H9 (cell line): ENCODE data around the gene TMEM269. TPM values are rescaled to one million over a fixed set of nuclear protein-coding genes. Genes with fewer than 3 reads are reported as not detected.
"Not testable (repeated sequence)": the region's sequence is repeated elsewhere in the genome, so short reads cannot be mapped to it uniquely, and the experiment has no call there.

ENCODE experiments used
- DNase-seq: peaks from one replicate; pipeline ENCODE4 v3.0.0-alpha.2; 2017
- H2AFZ ChIP-seq: one replicate; pipeline ENCODE4 v1.6.1; 2013; ENCODE audit warnings: mild to moderate bottlenecking, low read length, control low read depth, moderate library complexity
- H2AK5ac ChIP-seq: 2 replicates; pipeline ENCODE4 v1.6.1; 2013; ENCODE audit warnings: low read length, control low read depth, mixed read lengths; ENCODE audit not compliant: insufficient read length
- H2BK120ac ChIP-seq: one replicate; pipeline ENCODE4 v1.6.1; 2013; ENCODE audit warnings: low read depth, mild to moderate bottlenecking, low read length, control low read depth, inconsistent platforms; ENCODE audit not compliant: poor library complexity, severe bottlenecking
- H2BK12ac ChIP-seq: 2 replicates; pipeline ENCODE4 v1.6.1; 2013; ENCODE audit warnings: low read length, control low read depth, mixed read lengths, low read depth; ENCODE audit not compliant: insufficient read length
- H2BK15ac ChIP-seq: 2 replicates; pipeline ENCODE4 v1.6.1; 2013; ENCODE audit warnings: low read depth, low read length, control low read depth
- H2BK20ac ChIP-seq: one replicate; pipeline ENCODE4 v1.6.1; 2013; ENCODE audit warnings: low read depth, mild to moderate bottlenecking, low read length, control low read depth, inconsistent platforms; ENCODE audit not compliant: poor library complexity, severe bottlenecking
- H2BK5ac ChIP-seq: 2 replicates; pipeline ENCODE4 v1.6.1; 2013; ENCODE audit warnings: low read length, control low read depth, mixed read lengths; ENCODE audit not compliant: insufficient read length
- H3K14ac ChIP-seq: 2 replicates; pipeline ENCODE4 v1.6.1; 2013; ENCODE audit warnings: low read length, control low read depth; ENCODE audit not compliant: insufficient read depth
- H3K18ac ChIP-seq: 2 replicates; pipeline ENCODE4 v1.6.1; 2013; ENCODE audit warnings: low read depth, mild to moderate bottlenecking, mixed read lengths, low read length, control low read depth; ENCODE audit not compliant: insufficient read length
- H3K23ac ChIP-seq: 2 replicates; pipeline ENCODE4 v1.6.1; 2013; ENCODE audit warnings: low read length, control low read depth, mixed read lengths, low read depth; ENCODE audit not compliant: insufficient read length
- H3K23me2 ChIP-seq: 2 replicates; pipeline ENCODE4 v1.6.1; 2013; ENCODE audit warnings: low read depth, mild to moderate bottlenecking, mixed read lengths, low read length, control low read depth; ENCODE audit not compliant: insufficient read length, poor library complexity, severe bottlenecking
- H3K27ac ChIP-seq: 2 replicates; pipeline ENCODE4 v1.5.1; 2013; ENCODE audit warnings: low read length, control low read depth, mixed read lengths, low read depth; ENCODE audit not compliant: insufficient read length
- H3K27me3 ChIP-seq: 2 replicates; pipeline ENCODE4 v1.6.1; 2013; ENCODE audit warnings: low read length, control low read depth, inconsistent platforms; ENCODE audit not compliant: insufficient read depth
- H3K4ac ChIP-seq: 2 replicates; pipeline ENCODE4 v1.6.1; 2013; ENCODE audit warnings: low read depth, mild to moderate bottlenecking, control low read depth, inconsistent platforms, low read length, moderate library complexity
- H3K4me1 ChIP-seq: 2 replicates; pipeline ENCODE4 v1.6.1; 2013; ENCODE audit warnings: low read length, control low read depth, inconsistent platforms; ENCODE audit not compliant: insufficient read depth
- H3K4me2 ChIP-seq: 2 replicates; pipeline ENCODE4 v1.6.1; 2013; ENCODE audit warnings: low read length, control low read depth, mixed read lengths; ENCODE audit not compliant: insufficient read length, insufficient read depth
- H3K56ac ChIP-seq: 2 replicates; pipeline ENCODE4 v1.6.1; 2013; ENCODE audit warnings: low read depth, mild to moderate bottlenecking, mixed read lengths, low read length, control low read depth; ENCODE audit not compliant: insufficient read length
- H3K79me1 ChIP-seq: 2 replicates; pipeline ENCODE4 v1.6.1; 2013; ENCODE audit warnings: low read depth, mild to moderate bottlenecking, moderate library complexity, low read length, control low read depth, inconsistent platforms; ENCODE audit not compliant: insufficient read depth, poor library complexity, severe bottlenecking
- H3K79me2 ChIP-seq: 2 replicates; pipeline ENCODE4 v1.6.1; 2013; ENCODE audit warnings: low read length, control low read depth, inconsistent platforms; ENCODE audit not compliant: insufficient read depth
- H3K9ac ChIP-seq: 2 replicates; pipeline ENCODE4 v1.6.1; 2013; ENCODE audit warnings: low read length, control low read depth, mixed read lengths; ENCODE audit not compliant: insufficient read length; ENCODE audit errors: extremely low read depth
- H3K9me3 ChIP-seq: one replicate; pipeline ENCODE4 v1.6.1; 2013; ENCODE audit warnings: low read depth, low read length, inconsistent platforms; ENCODE audit not compliant: control insufficient read depth
- H3T11ph ChIP-seq: one replicate; pipeline ENCODE4 v1.6.1; 2013; ENCODE audit warnings: mild to moderate bottlenecking, low read length, control low read depth, inconsistent platforms
- H4K20me1 ChIP-seq: one replicate; pipeline ENCODE4 v1.6.1; 2013; ENCODE audit not compliant: control insufficient read depth, insufficient read length, insufficient read depth
- H4K5ac ChIP-seq: 2 replicates; pipeline ENCODE4 v1.6.1; 2013; ENCODE audit warnings: low read depth, mild to moderate bottlenecking, mixed read lengths, low read length, control low read depth; ENCODE audit not compliant: insufficient read length
- H4K8ac ChIP-seq: replicated peaks from 2 replicates; pipeline ENCODE4 v1.6.1; 2013; ENCODE audit warnings: low read length, control low read depth, mixed read lengths, low read depth; ENCODE audit not compliant: insufficient read length
- H4K91ac ChIP-seq: 2 replicates; pipeline ENCODE4 v1.6.1; 2013; ENCODE audit warnings: low read depth, mild to moderate bottlenecking, moderate library complexity, mixed read lengths, low read length, control low read depth; ENCODE audit not compliant: insufficient read length
- H3K27ac Mint-ChIP-seq, 3 experiments: 2 replicates in 2 of 3; 3 replicates in 1 of 3; pipeline ENCODE4 v1.8.0; 2020 to 2021; ENCODE audit warnings: mixed read lengths in 3 of 3, mild to moderate bottlenecking in 1 of 3, moderate library complexity in 1 of 3
- H3K27me3 Mint-ChIP-seq: 2 replicates; pipeline ENCODE4 v1.8.0; 2021; ENCODE audit warnings: low read depth, mild to moderate bottlenecking, moderate library complexity, mixed read lengths
- H3K36me3 Mint-ChIP-seq, 3 experiments: 2 replicates in 2 of 3; 3 replicates in 1 of 3; pipeline ENCODE4 v1.8.0; 2020 to 2021; ENCODE audit warnings: low read depth in 3 of 3, mixed read lengths in 3 of 3; ENCODE audit not compliant: insufficient read depth in 1 of 3
- H3K4me1 Mint-ChIP-seq, 2 experiments: 2 replicates each; pipeline ENCODE4 v1.8.0; 2020; ENCODE audit warnings: mixed read lengths in 2 of 2
- H3K4me3 Mint-ChIP-seq, 2 experiments: 2 replicates in 1 of 2; 3 replicates in 1 of 2; pipeline ENCODE4 v1.8.0; 2020 to 2021; ENCODE audit warnings: mild to moderate bottlenecking in 2 of 2, mixed read lengths in 2 of 2, moderate library complexity in 1 of 2
- H3K9me3 Mint-ChIP-seq, 2 experiments: 2 replicates in 1 of 2; 3 replicates in 1 of 2; pipeline ENCODE4 v1.8.0; 2020; ENCODE audit warnings: mild to moderate bottlenecking in 2 of 2, mixed read lengths in 2 of 2, moderate library complexity in 1 of 2
- WGBS: extraction: QIAGEN DNeasy Blood & Tissue Kit; methylation state at CpG from one replicate; pipeline ENCODE4 v1.1.7; 2013; ENCODE audit warnings: missing lambda C conversion rate, low lambda C conversion rate, mixed read lengths; ENCODE audit not compliant: insufficient read length; ENCODE audit errors: extremely low coverage; 5-methylcytosine and 5-hydroxymethylcytosine counted together
- total RNA-seq: library from RNA; stranded (reverse); gene quantifications from 2 replicates; pipeline ENCODE4 v1.2.1, GENCODE V29; 2021
- TF ChIP-seq, protein P1 (sequence below): fragments of 200-600 bp; sonication (generic); conservative IDR thresholded peaks from 3 replicates; pipeline ENCODE4 v1.8.0; 2021; ENCODE audit warnings: antibody characterized with exemption, mild to moderate bottlenecking

Gene TMEM269
- total RNA-seq, 1 experiment from 2014 or later: 0.17 TPM

DNA sequence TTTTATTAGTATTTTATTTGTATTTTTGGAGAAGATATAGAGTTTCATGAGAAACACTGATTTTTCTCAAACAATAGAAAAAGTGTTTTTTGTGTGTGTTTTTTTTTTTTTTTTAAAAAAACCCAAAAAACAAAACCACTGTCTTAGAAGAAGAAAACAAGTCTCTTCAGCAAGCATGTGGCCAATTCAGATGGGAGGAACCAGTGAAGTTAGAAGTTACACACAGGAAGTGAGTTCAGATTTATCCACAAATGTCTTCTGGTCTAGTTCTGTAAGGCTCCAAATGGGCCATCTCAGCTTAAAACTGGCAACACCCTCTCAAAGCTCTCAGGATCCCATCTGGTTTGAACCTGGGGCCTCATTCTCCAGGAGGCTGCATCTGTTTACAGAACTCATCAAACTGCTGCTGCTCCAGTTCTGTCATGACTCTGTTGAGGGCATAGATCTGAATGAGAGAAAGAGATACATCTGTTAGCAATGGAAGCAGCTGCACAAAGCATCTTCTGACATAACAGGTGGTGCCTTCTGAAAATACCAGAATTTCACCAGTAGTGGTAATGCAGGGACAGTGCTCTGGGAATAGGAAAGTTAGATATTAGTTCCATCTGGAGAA lies 22.4 kb downstream of the TMEM269 start:
- H3K27me3 Mint-ChIP-seq: no peaks in the 10 kb centered on the region

DNA sequence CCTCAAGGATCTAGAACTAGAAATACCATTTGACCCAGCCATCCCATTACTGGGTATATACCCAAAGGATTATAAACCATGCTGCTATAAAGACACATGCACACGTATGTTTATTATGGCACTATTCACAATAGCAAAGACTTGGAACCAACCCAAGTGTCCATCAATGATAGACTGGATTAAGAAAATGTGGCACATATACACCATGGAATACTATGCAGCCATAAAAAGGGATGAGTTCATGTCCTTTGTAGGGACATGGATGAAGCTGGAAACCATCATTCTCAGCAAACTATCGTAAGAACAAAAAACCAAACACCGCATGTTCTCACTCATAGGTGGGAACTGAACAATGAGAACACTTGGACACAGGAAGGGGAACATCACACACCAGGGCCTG lies 30.0 kb downstream of the TMEM269 start:
- H3K79me1 ChIP-seq, H3K27ac ChIP-seq, H3K79me2 ChIP-seq, H3K18ac ChIP-seq, H4K91ac ChIP-seq, H2AK5ac ChIP-seq, H3K4me2 ChIP-seq, H4K20me1 ChIP-seq, H2BK15ac ChIP-seq, H3K27ac Mint-ChIP-seq, H3K4me3 Mint-ChIP-seq, H2BK120ac ChIP-seq, H3K4me1 ChIP-seq, H3K23ac ChIP-seq, H3K9me3 ChIP-seq, H3K9ac ChIP-seq, H3K4ac ChIP-seq, H3K9me3 Mint-ChIP-seq, H3K23me2 ChIP-seq, H3T11ph ChIP-seq, H2BK5ac ChIP-seq, H3K27me3 ChIP-seq, H2BK12ac ChIP-seq, H3K14ac ChIP-seq, H3K56ac ChIP-seq, H3K27me3 Mint-ChIP-seq, DNase-seq, H4K5ac ChIP-seq, H4K8ac ChIP-seq, H2BK20ac ChIP-seq, H2AFZ ChIP-seq: not testable (repeated sequence)
- no CpG with 5 or more reads among the region's 3 CpGs for WGBS
- H3K36me3 Mint-ChIP-seq: peaks cover 0 to 21% (median 16%) of the 10 kb centered on the region in 3 experiments; a peak in 5 of 7 replicates
- peaks cover 12 to 16% of the 10 kb centered on the region in 2 experiments for H3K4me1 Mint-ChIP-seq

More for the DNA sequence above, 22.4 kb downstream of the TMEM269 start:
- TF ChIP-seq, protein P1, sequence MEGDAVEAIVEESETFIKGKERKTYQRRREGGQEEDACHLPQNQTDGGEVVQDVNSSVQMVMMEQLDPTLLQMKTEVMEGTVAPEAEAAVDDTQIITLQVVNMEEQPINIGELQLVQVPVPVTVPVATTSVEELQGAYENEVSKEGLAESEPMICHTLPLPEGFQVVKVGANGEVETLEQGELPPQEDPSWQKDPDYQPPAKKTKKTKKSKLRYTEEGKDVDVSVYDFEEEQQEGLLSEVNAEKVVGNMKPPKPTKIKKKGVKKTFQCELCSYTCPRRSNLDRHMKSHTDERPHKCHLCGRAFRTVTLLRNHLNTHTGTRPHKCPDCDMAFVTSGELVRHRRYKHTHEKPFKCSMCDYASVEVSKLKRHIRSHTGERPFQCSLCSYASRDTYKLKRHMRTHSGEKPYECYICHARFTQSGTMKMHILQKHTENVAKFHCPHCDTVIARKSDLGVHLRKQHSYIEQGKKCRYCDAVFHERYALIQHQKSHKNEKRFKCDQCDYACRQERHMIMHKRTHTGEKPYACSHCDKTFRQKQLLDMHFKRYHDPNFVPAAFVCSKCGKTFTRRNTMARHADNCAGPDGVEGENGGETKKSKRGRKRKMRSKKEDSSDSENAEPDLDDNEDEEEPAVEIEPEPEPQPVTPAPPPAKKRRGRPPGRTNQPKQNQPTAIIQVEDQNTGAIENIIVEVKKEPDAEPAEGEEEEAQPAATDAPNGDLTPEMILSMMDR: no peak
- Histone ChIP-seq H3K4me2 (no peak overlapping the region), H3K27me3 (no peaks in the 10 kb centered on the region), H4K20me1 (no peaks in the 10 kb centered on the region), H4K5ac (no peak overlapping the region), H4K91ac (no peak overlapping the region), H2AFZ (no peak overlapping the region), H3T11ph (no peak overlapping the region), H2BK15ac (no peak overlapping the region), H3K4me1 (no peaks in the 10 kb centered on the region), H3K9ac (no peak overlapping the region), H3K18ac (no peak overlapping the region), H3K9me3 (no peaks in the 10 kb centered on the region), H3K14ac (no peak overlapping the region), H2BK5ac (no peak overlapping the region), H3K4ac (no peak overlapping the region), H2BK20ac (no peak overlapping the region), H3K56ac (no peak overlapping the region), H2AK5ac (no peak overlapping the region), H2BK120ac (no peak overlapping the region), H3K23me2 (no peaks in the 10 kb centered on the region), H2BK12ac (no peak overlapping the region), H3K79me2 (no peaks in the 10 kb centered on the region), H4K8ac (no peak overlapping the region), H3K79me1 (no peaks in the 10 kb centered on the region), H3K27ac (no peak overlapping the region), H3K23ac (no peak overlapping the region)
- Mint-ChIP-seq H3K4me3 (no peak overlapping the region), H3K36me3 (peaks cover 19 to 41% (median 38%) of the 10 kb centered on the region in 3 experiments), H3K27ac (no peak overlapping the region), H3K4me1 (no peaks in the 10 kb centered on the region; a peak in 1 of 4 replicates), H3K9me3 (peaks cover 17 to 19% of the 10 kb centered on the region in 2 experiments)
- DNase-seq: no peak
